ENCODE data around the gene MYOZ2.

MYOZ2 gene

GRCh38 chr4:119232286-119232685 lies 96.7 kb downstream of the MYOZ2 start:
- Histone ChIP-seq H3K4me3 (ENCODE audit: low read depth, low read length) (no peak overlapping the region), H3K4me1 (peaks cover 3% of the 10 kb centered on the region), H3K9me3 (ENCODE audit: control insufficient read depth, low read length) (no peaks in the 10 kb centered on the region), H3K36me3 (ENCODE audit: control insufficient read depth, insufficient read depth, low read length) (no peaks in the 10 kb centered on the region), H3K27me3 (ENCODE audit: control insufficient read depth, insufficient read depth, low read length) (no peaks in the 10 kb centered on the region), H2AFZ (no peak overlapping the region), H3K9ac (no peak overlapping the region), H3K4me2 (ENCODE audit: low read length) (no peak overlapping the region), H3K79me2 (no peaks in the 10 kb centered on the region), H3K27ac (no peak overlapping the region)
- TF ChIP-seq CTCF (IDR thresholded peaks at IDR 0.05) = no peak

GRCh38 chr4:119233191-119233590 lies 97.6 kb downstream of the MYOZ2 start:
- H3K4me1 ChIP-seq = peaks cover 3% of the 10 kb centered on the region

GRCh38 chr4:119233750-119234149 lies 98.1 kb downstream of the MYOZ2 start:
- Histone ChIP-seq H3K79me2 (no peaks in the 10 kb centered on the region), H3K9ac (no peak overlapping the region), H3K4me3 (ENCODE audit: low read depth, low read length) (no peak overlapping the region), H3K27ac (no peak overlapping the region), H3K36me3 (ENCODE audit: control insufficient read depth, insufficient read depth, low read length) (no peaks in the 10 kb centered on the region), H3K4me2 (ENCODE audit: low read length) (no peak overlapping the region), H3K27me3 (ENCODE audit: control insufficient read depth, insufficient read depth, low read length) (no peaks in the 10 kb centered on the region), H3K9me3 (ENCODE audit: control insufficient read depth, low read length) (no peaks in the 10 kb centered on the region), H2AFZ (no peak overlapping the region), H3K4me1 (peaks cover 3% of the 10 kb centered on the region)
- no peak for TF ChIP-seq CTCF (IDR thresholded peaks at IDR 0.05)

More at GRCh38 chr4:119233191-119233590, 97.6 kb downstream of the MYOZ2 start:
- Histone ChIP-seq H3K79me2 (no peaks in the 10 kb centered on the region), H3K9me3 (ENCODE audit: control insufficient read depth, low read length) (no peaks in the 10 kb centered on the region), H3K9ac (no peak overlapping the region), H3K27ac (no peak overlapping the region), H3K36me3 (ENCODE audit: control insufficient read depth, insufficient read depth, low read length) (no peaks in the 10 kb centered on the region), H3K27me3 (ENCODE audit: control insufficient read depth, insufficient read depth, low read length) (no peaks in the 10 kb centered on the region), H3K4me2 (ENCODE audit: low read length) (no peak overlapping the region), H3K4me3 (ENCODE audit: low read depth, low read length) (no peak overlapping the region), H2AFZ (no peak overlapping the region)
- TF ChIP-seq CTCF (IDR thresholded peaks at IDR 0.05) = no peak

- no peaks in the 10 kb centered on the region for H3K79me2 ChIP-seq
- no peak overlapping the region for H2AFZ ChIP-seq
- no peak for TF ChIP-seq CTCF (IDR thresholded peaks at IDR 0.05)
- H3K4me2 ChIP-seq (ENCODE audit: low read length) = no peak overlapping the region
- no peak overlapping the region for H3K4me3 ChIP-seq (ENCODE audit: low read depth, low read length)
- peaks cover 3% of the 10 kb centered on the region for H3K4me1 ChIP-seq
- no peaks in the 10 kb centered on the region for H3K9me3 ChIP-seq (ENCODE audit: control insufficient read depth, low read length)
- no peaks in the 10 kb centered on the region for H3K27me3 ChIP-seq (ENCODE audit: control insufficient read depth, insufficient read depth, low read length)
- H3K9ac ChIP-seq = no peak overlapping the region
- no peaks in the 10 kb centered on the region for H3K36me3 ChIP-seq (ENCODE audit: control insufficient read depth, insufficient read depth, low read length)
- no peak overlapping the region for H3K27ac ChIP-seq
Measured at GRCh38 chr4:119237201-119237600, 101.6 kb downstream of the MYOZ2 start.

Data from parathyroid adenoma (tissue), 2 donors.